OCI-LY3 (cell line): Measurements from ENCODE around the gene SHROOM4.

Experiments used
- EZH2phosphoT487 ChIP-seq: fragments of 200-600 bp; shearing (Covaris generic); IDR thresholded peaks from 2 replicates; pipeline ENCODE4 v1.6.1; 2018; ENCODE audit warnings: antibody characterized with exemption, mixed run types, low read depth
- TF ChIP-seq, protein P1 (sequence below): fragments of 200-600, 300-600 bp; sonication (generic); IDR thresholded peaks from 2 replicates; pipeline ENCODE4 v1.5.1; 2014; ENCODE audit warnings: antibody characterized with exemption, low read length, low read depth

DNA sequence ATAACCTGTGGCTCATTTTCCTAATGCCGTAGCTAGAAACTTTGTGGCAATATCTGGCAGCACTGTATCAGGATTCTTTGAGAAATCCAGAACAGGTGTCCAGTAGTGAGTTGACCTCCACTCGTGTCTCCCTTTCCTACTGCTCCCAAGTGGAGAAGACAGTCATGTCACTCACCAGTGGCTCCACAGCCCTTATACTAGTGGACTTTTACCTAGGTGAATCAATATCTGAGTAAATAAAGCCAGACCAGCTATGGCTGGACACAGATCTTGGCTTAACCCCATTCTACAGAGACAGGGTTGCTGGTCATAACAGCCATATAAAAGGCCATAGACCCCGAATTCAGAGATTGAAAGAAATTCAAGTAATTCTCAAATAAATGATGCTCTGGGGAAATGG, 46.5 kb upstream of the SHROOM4 start:
- TF ChIP-seq, protein P1, sequence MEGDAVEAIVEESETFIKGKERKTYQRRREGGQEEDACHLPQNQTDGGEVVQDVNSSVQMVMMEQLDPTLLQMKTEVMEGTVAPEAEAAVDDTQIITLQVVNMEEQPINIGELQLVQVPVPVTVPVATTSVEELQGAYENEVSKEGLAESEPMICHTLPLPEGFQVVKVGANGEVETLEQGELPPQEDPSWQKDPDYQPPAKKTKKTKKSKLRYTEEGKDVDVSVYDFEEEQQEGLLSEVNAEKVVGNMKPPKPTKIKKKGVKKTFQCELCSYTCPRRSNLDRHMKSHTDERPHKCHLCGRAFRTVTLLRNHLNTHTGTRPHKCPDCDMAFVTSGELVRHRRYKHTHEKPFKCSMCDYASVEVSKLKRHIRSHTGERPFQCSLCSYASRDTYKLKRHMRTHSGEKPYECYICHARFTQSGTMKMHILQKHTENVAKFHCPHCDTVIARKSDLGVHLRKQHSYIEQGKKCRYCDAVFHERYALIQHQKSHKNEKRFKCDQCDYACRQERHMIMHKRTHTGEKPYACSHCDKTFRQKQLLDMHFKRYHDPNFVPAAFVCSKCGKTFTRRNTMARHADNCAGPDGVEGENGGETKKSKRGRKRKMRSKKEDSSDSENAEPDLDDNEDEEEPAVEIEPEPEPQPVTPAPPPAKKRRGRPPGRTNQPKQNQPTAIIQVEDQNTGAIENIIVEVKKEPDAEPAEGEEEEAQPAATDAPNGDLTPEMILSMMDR, result no peak
- TF ChIP-seq EZH2phosphoT487, result no peak
